Measurements from ENCODE around the gene ARMC9. TPM values are rescaled to one million over a fixed set of nuclear protein-coding genes. Genes with fewer than 3 reads are reported as not detected.

ARMC9 gene
- total RNA-seq, 1 experiment from 2014 or later = 16.4 TPM

- ChIA-PET POLR2A (no interaction called here), CTCF (no interaction called here), RAD21 (ENCODE audit: low non-redundant PET in 1 of 2, low total read pairs in 2 of 2, uncharacterized antibody in 2 of 2, unreplicated experiment in 2 of 2) (no interaction called here)
- DNase-seq (ENCODE audit: low read depth, low spot score) = no peak
- H2AFZ ChIP-seq (ENCODE audit: low read depth, low read length, poor library complexity, severe bottlenecking) = no peak overlapping the region
- no peaks in the 10 kb centered on the region for H3K79me2 ChIP-seq (ENCODE audit: insufficient read depth, low read length)
- BruUV-seq (replicated peaks) = no TSS peak
- no peak for ATAC-seq
- H3K4me2 ChIP-seq (ENCODE audit: low read length) = no peak overlapping the region
- H3K9me3 ChIP-seq (ENCODE audit: control insufficient read depth in 1 of 2, insufficient read depth in 1 of 2, low read depth in 1 of 2, low read length in 2 of 2) = no peaks in the 10 kb centered on the region
- H3K4me1 ChIP-seq (ENCODE audit: control insufficient read depth in 1 of 2, insufficient read depth in 2 of 2, low read length in 2 of 2) = peaks cover 0 to 9% of the 10 kb centered on the region in 2 experiments; a peak in 1 of 4 replicates
- H3K4me3 ChIP-seq (replicated peaks in 1 of 2; ENCODE audit: low read depth in 1 of 2, low read length in 2 of 2) = no peak overlapping the region
- no peaks in the 10 kb centered on the region for H3K9me2 ChIP-seq (ENCODE audit: insufficient read depth)
- no peaks in the 10 kb centered on the region; a peak in 1 of 4 replicates for H3K36me3 ChIP-seq (ENCODE audit: control insufficient read depth in 1 of 2, insufficient read depth in 2 of 2, low read length in 2 of 2)
- H3K9ac ChIP-seq (ENCODE audit: low read length) = no peak overlapping the region
- intact Hi-C loops (cut with micrococcal nuclease) = no loop called here
- no peak overlapping the region for H3K27ac ChIP-seq (ENCODE audit: low read depth, low read length)
- H3K27me3 ChIP-seq (ENCODE audit: insufficient read depth, low read length) = no peaks in the 10 kb centered on the region
- TF ChIP-seq ATF3 (IDR thresholded peaks at IDR 0.05) = no peak
- TF ChIP-seq POLR2A (IDR thresholded peaks at IDR 0.05; ENCODE audit: borderline replicate concordance, extremely low read depth, insufficient read depth, insufficient read length) = no peak
- no peak for TF ChIP-seq ZFX (IDR thresholded peaks at IDR 0.05)
- no peak for TF ChIP-seq CTCF (IDR thresholded peaks at IDR 0.05 in 2 of 3, conservative IDR thresholded peaks at IDR 0.05 in 1 of 3; ENCODE audit: borderline replicate concordance in 1 of 3, insufficient read depth in 1 of 3, low read depth in 2 of 3, low read length in 2 of 3)
- TF ChIP-seq ZNF274 (IDR thresholded peaks at IDR 0.05; ENCODE audit: low read depth, low read length) = no peak
- no peak for TF ChIP-seq CEBPB (IDR thresholded peaks at IDR 0.05; ENCODE audit: low read depth)
- TF ChIP-seq SIN3A (IDR thresholded peaks at IDR 0.05; ENCODE audit: low read depth) = no peak
- no peak for TF ChIP-seq SP1 (IDR thresholded peaks at IDR 0.05; ENCODE audit: low read depth)
- TF ChIP-seq EZH2 (IDR thresholded peaks at IDR 0.05) = no peak
- TF ChIP-seq MAX (IDR thresholded peaks at IDR 0.05) = no peak
- TF ChIP-seq YY1 (IDR thresholded peaks at IDR 0.05; ENCODE audit: extremely low read depth, insufficient replicate concordance, low read depth, low read length) = no peak
- no peak for TF ChIP-seq EGR1 (IDR thresholded peaks at IDR 0.05; ENCODE audit: low read depth)
- TF ChIP-seq SRF (IDR thresholded peaks at IDR 0.05; ENCODE audit: low read depth) = no peak
- no peaks in the 10 kb centered on the region for H4K20me1 ChIP-seq (ENCODE audit: insufficient read depth)
Observed at GRCh38 chr2:231258701-231259100, 60.3 kb downstream of the ARMC9 start.
